Measurements from ENCODE around the gene ZNF141. TPM values are rescaled to one million over a fixed set of nuclear protein-coding genes. Genes with fewer than 3 reads are reported as not detected.
"Not testable (repeated sequence)": the region's sequence is repeated elsewhere in the genome, so short reads cannot be mapped to it uniquely, and the experiment has no call there.

Gene ZNF141
- total RNA-seq, 1 donor from 2014 or later: 41.7 TPM

DNA sequence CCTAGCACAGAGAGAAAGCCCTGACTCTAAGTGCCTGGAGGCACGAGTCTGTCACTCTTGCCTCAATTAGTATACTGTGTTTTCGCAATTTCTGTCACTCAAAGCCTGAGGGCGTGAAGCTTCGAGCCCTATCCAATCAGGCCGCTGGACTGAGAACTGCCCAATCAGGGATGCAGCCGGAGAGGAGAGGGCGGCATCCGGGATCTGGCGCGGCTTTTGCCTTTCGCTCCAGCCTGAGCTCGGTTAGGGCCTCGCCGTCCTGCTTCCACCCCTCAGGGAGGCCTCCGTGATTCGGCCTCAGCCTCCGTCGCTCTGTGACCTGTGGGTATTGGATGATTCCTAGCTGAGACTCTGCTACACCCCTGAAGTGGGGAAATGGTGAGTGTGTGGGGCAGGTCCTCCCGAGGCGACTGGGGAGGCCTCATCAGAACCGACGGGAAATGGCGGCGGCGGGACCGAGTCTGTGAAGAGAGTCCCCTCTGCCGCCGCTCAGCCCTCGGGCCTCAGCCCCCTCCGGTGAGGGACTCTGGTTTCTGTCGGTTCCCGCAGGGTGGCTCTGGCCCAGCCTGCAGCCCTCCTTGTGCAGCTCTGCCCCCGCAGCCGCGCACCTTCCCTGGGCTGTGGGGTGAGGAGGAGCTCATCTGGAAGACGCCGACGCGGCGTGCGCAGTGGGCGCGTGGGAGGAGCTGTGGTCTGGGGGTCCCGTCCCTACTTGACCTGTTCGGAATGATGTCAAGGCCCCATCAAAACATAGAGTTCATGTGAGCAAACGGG is 48.5 kb downstream of the ZNF141 start:
- no peak for DNase-seq (ENCODE audit: low spot score)

DNA sequence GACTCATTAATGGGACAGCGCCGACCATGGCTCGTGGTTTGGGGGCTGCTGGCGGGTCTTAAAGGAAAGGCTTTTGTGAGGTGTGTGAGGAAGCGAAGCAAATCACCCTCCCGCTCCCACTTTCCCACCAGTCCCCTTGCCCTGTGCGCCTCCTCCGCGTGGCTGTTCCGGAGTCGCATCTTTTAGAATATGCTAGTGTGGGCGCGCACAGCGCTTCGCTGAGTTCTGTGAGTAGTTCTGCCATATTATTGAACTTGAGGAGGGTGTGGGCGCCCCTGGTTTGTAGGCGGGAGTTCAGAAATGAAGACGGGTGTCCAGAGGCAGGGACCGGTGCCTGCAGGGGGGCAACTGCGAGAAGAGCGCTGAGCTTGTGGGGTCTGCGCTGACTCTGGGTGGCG is 49.1 kb downstream of the ZNF141 start:
- no peak for DNase-seq (ENCODE audit: low spot score)

DNA sequence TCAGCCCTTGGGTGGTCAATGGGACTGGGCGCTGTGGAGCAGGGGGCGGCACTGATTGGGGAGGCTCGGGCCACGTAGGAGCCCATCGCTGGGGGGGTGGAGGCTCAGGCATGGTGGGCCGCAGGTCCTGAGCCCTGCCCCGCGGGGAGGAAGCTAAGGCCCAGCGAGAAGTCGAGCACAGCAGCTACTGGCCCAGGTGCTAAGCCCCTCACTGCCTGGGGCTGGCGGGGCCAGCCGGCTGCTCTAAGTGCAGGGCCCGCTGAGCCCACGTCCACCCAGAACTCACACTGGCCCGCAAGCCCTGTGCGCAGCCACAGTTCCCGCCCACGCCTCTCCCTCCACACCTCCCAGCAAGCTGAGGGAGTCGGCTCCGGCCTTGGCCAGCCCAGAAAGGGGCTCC is 66.4 kb downstream of the ZNF141 start:
- no peak for DNase-seq (ENCODE audit: low spot score)

DNA sequence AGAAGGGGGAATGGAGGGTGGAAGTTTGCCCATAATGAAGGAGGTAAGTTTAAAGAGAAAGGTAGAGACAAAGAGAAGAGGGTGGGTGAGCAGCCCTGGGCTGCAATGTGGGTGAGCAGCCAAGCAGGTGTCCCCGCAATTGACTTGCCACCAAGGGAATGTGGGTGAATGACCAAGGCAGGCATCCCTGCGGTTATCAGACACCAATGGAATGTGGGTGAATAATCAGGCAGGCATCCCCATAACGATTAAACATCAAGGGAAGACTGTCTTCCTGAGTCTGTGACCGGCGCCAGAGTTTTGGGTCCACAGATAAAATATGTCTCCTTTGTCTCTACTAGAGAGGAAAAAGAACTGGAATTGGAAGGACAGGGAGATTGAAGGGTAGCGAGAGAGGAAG is 70.7 kb downstream of the ZNF141 start:
- DNase-seq (ENCODE audit: low spot score): not testable (repeated sequence)

DNA sequence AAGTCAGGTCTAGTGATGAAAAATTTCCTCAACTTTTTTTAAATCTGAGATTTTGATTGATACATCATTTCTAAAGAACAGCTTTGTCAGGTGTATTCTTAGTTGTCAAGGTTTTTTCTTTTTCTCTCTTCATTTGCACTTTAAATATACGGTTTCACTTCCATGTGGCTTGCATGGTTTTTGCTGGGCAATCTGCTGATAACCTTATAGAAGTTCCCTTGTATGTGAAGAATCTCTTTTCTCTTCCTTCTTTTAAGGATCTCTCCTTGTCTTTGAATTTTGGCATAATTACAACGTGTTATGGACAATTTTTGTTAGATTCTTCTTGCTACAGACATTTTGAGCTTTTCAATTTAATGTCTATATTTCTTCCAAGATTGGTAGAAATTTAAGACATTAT is 85.0 kb downstream of the ZNF141 start:
- no peak for DNase-seq (ENCODE audit: low spot score)

Other genes with a start within 250 kb of the ZNF141 start
- 19.5 TPM for gene ZNF718, start 213.3 kb upstream of the ZNF141 start, total RNA-seq (ENCODE audit: insufficient read depth, low replicate concordance)
- 5.1 TPM for gene ZNF732, start 32.3 kb upstream of the ZNF141 start, total RNA-seq (ENCODE audit: insufficient read depth, low replicate concordance)
- gene ZNF721, start 161.3 kb downstream of the ZNF141 start, total RNA-seq (ENCODE audit: insufficient read depth, low replicate concordance): 17.3 TPM
- gene PIGG, start 161.4 kb downstream of the ZNF141 start, total RNA-seq (ENCODE audit: insufficient read depth, low replicate concordance): 22.6 TPM
- not detected for gene TMEM271, start 238.5 kb downstream of the ZNF141 start, total RNA-seq (ENCODE audit: insufficient read depth, low replicate concordance)